HG02678 (cell line): Measurements from ENCODE around the gene PPP6R2.

Experiments used
- ATAC-seq: cut with Tn5 transposase; IDR thresholded peaks from one replicate; pipeline ENCODE4 v1.9.1; 2021; ENCODE audit warnings: mild to moderate bottlenecking, moderate library complexity; ENCODE audit not compliant: unreplicated experiment

The PPP6R2 gene

DNA sequence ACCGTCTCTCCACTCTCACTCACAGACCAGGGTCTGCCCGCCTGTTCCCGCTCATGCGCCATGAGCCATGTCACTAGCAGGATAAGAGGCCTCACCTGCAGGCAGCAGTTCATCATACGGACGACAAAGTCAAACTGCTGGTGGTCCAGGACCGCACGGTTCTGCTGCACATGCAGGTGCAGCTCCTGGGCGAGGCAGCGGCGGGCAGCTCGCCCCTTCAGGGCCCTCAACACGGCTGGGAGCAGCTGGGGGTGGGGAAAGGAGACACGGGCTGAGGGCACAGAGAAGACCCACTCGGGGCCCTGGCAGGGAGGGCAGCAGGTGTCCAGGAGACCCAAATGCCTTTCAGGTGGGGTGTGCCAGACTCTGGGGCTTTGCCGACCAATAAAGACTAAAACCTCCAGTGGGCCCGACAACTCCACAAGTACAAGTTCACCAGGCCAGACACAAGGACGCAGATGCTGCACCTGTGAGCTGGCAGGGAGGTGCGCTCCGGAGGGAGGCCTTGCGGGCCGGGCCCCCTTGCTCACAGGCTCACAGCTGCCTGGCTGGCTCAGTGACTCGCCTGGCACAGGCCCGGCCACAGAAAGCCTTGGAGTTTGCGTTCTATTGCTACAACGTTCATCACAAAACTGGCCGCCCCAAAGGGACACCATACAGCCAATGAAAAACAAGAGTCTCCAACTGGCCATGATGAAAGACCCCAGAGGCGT is 120.2 kb downstream of the PPP6R2 start:
- ATAC-seq: no peak

DNA sequence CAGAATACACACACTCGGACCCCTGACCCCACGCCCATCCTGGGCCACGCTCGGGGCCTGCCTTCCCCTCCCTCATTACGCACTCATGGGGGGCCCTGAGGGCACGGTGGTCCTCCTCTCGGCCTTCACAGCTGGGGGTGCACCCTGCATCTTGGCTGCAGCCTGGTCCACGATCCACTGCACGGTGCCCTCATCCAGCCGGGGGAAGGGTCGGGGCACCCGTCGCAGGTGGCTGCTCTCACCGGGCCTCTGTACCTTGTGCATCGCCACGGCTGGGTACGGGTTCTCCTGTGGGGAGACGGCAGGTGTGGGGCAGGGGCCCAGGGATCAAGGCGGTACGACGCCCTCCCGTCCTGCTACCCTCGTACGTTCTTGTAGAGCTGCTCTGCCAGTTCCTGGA is 121.3 kb downstream of the PPP6R2 start:
- no peak for ATAC-seq

DNA sequence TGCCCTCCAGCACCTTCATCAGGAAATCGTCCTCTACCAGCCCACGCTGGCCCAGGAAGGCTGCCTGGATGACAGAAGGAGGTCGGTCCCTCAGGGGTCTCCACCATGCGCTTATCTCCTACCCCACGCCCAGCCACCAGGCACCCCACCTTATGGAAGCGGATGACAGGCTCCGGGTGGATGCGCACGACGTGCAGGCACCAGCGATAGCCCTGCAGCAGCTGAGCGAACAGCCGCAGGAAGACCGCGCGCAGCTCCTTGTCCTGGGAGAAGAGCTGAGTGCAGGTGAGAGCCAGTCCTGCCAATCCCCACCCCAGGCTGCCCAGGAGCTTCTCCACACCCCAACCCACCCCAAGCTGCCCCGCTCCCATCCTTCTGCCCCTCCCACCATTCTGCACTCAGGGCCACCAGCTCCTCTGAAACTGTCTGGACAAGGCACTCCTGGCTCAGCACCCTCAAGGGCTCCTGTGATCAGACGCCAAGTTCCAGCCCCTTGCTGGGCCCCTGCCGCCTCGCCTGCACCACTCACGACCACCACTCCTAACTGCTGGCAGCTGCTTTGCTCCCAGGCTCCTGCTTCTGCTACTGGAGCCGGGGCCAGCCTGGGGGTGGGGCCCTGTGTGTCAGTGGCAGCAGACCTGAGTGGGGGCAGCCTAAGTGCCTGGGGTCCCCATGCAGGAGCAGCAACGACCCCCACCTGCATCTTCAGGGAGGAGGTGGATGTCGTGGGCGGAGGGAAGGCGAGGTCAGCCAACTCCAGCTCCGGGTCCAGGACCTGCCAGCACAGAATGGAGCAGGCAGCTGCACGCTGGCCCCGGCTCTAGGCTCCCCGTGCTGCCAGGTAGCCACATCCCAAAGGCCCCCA is 122.2 kb downstream of the PPP6R2 start:
- no peak for ATAC-seq

DNA sequence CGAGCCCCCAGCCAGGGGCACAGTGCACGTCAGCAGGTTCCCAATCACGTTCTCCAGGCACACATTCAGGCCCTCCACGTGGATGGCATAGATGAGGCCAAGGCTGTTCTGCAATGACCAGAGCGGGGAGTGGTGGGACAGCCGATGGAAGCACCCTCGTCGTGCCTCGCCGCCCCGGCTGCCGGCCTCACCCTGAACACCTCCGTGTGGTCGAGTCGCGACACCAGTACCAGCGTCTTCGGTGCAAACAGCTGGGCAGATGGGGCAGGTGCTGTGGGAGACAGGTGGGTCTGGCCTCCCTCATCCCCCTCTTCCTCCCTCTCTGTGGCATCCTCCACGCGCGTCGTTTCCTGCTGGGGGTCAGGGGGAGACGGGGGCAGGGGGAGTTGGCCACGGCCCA is 124.2 kb downstream of the PPP6R2 start:
- ATAC-seq: no peak

DNA sequence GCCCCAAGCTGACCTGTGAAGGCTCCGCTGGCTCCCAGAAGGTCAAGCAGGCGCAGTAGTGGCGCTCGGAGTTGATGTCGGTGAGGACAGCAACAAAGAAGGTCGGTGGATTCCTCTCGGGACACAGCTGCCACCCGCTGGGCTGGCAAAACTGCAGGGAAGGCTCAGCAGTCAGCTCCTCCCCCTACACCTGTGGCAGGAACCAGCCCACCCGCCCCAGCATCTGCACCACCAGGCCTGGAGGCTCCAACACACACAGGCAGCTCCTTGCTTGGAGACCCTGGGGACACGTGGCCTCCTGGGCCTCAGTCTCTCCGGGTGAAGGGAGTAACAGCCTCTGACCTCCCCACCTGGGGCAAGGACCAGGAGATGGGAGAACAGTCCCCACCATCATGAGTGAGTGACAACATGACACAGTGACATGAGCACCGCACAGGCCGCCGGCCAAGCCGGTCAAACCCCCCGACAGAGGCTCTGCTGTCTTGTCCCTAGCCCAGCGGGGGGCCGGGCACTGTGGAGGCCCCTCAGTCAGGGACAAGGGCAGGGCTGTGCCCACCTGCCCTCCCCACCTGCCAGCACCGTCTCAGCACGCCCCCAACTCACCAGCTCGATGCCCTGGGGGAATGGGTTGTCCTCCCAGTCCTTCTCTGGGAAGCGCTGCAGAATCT is 124.8 kb downstream of the PPP6R2 start:
- no peak for ATAC-seq

DNA sequence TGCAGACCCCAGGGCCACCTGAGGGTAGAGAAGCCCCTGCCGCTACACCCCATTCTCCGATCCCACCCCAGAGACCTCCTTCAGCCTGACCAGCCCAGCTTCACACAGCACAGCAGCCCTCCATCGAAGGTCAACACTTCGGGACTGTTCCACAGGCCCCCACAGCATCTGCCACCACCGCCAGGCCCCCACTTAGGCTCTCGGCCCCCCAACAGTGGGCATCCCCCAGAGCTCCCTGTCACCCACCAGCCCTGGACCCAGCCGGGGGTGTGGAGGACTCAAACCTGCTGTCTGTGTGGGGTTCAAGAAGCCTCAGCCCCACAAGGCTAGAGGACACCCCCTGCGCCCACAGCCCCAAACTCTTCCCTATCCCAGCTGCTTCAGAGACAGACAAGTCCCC is 125.5 kb downstream of the PPP6R2 start:
- no peak for ATAC-seq

DNA sequence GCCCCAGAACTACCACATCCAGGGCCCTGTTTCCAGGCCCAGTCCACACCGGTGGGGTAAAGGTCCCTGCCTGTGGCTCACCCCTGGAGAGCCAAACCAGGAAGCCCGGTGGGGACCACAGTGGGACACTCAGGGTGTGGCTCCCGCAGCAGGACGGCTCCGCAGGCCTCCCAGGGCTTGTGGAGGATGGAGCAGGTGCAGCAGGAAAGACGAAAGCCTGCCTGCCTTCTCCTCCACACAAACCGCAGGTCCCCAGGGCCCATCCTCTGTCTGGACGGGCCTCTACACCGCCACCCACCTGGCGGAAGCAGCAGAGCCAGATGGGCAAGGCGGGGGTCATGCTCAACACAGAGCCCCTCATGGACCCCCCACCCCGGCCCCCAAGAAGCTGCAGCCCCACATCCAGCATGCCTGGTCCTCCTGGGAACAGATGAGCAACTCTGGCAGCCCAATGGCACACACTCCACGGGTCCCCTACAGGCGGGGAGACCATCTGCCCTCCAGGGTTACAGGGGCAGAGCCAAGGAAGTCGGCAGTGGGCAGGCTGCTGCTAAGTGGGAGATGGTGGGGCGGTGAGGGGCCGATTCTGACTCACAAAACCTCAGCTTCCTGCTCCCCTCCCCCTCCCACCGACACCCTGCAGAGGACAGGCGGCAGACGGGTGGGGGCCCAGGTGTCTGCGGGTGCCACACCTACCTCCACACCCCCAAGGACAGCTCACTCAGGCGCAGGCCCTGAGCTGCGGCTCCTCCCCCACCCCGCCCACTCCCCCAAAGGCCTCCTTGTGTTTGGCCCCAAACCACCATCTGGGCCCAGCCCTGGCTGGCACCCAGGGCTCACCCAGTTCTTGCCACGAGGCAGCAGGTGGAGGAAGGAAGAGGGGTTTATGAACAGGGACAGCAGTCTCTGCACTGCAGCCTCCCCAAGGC is 126.5 kb downstream of the PPP6R2 start:
- peak; percentile 64 for ATAC-seq

DNA sequence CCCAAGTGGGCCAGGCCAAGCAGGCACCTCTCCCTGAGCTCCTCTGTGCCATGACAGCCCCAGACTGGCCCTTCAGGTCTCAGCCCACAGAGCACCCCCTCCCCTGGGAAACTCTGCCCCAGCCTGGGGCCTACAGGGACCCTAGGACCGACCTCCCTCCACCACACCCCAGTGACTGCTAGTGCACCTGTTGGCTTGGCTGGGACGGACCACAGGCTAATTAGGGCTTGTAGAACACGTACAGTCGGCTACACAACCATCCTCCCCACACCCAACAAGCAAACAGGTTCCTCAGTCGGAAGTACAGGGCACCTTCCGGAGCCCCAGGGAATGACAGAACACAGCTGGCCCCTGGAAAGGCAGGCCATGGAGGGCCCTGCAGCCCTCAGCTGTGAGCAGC is 127.4 kb downstream of the PPP6R2 start:
- ATAC-seq: no peak

DNA sequence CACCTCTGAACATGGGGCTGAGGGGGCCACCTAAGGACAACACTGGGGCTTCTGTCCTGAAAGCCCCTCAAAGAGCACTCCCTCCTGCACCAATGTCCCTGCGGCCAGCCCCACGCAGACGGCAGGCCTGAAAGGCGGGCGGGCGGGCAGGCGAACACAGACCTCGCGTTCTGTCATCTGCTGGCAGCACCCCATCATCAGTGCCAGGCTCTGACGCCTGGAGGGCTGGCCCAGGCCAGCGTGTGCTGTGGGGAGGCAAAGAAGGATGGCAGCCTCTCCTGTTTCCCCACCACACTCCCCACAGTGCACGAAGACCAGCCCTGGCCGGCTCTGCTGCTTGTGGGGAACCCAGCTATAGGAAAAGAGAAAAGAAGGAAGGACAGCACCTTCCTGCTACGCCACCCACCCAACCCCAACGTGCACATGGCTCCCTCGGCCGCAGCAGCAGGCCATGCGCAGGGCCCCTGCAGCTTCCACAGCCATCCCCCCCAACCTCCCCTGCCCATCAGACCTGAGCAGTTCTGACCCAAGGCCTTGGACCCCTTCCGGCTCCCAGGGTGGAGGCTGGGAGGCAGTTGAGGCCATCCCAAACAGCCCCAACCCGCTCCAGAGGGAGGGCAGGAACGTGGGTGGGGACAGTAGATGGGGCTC is 128.2 kb downstream of the PPP6R2 start:
- ATAC-seq: no peak

DNA sequence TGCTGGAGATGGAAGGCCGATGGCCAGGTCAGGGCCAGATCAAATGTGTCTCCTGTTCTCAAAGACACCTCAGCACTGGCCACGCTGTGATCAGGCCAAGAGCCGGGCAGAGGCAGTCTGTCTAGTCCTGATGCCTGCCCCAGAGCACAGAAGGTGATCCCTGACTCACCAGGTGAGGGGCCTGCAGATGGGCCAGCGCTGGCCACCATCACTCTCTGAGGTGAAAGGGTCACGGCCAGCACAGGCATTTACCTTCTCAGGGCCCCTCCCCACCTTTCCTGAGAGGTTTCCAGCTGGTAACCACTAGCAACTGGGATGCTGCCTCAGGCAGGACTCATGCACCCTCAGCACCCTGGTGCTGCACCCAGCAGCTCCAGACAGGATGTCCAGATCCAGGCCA is 128.8 kb downstream of the PPP6R2 start:
- no peak for ATAC-seq

DNA sequence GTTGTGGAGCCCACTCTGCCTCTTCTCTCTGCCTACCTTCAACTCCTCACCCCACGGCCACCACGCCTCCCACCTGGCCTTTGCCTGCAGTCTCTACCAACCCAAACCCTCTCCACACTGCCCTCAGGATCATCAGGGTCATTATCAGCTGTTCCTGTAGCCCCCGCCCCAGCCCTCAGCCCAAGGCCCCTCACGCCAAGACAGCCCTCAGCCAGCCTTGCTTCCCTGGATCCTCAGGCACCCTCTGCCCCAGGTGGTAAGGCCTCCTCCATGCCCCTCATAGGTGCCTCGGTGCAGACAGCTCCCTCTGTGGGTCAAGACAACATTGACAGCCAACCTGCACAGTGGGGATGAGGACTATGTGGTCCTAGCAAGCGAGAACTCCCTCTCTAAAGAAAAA is 130.0 kb downstream of the PPP6R2 start:
- ATAC-seq: no peak

DNA sequence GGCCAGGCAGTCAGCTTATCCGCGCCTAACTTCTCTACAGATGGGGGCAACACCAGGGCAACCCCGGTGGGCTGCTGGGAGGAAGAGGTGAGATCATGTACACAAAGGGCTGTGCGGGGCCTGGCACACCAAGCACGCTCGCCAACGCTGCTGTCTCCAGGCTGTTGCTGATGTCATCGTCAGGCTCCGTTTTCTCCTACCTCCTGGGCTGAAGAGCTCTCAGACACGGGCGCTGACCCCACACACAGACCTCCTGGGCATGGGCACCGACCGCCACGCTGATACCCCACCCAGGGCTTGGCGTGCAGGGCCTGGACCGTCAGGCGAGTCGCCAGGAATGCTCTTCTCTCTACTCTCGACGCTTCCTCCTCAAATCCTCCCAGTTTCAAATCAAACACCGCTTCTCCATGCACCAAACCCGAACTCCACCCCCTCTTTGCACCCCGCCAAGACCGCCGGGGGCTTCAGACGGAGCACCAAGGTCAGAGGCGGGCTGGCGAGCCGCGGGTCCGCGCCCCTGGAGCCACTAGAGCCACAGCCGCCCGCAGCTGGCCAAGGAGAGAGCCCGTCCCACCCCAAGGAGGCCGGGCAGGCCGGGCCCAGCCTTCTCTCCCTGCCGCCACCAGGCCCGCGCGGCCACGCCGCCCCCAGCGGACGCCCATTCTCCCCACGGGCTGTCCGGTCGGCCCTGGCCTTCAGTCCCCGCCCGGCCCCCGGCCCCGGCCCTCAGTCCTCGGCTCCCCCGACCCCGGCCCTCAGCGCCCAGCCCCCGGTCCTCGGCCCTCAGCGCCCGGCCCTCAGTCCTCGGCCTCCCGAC is 130.9 kb downstream of the PPP6R2 start:
- no peak for ATAC-seq

DNA sequence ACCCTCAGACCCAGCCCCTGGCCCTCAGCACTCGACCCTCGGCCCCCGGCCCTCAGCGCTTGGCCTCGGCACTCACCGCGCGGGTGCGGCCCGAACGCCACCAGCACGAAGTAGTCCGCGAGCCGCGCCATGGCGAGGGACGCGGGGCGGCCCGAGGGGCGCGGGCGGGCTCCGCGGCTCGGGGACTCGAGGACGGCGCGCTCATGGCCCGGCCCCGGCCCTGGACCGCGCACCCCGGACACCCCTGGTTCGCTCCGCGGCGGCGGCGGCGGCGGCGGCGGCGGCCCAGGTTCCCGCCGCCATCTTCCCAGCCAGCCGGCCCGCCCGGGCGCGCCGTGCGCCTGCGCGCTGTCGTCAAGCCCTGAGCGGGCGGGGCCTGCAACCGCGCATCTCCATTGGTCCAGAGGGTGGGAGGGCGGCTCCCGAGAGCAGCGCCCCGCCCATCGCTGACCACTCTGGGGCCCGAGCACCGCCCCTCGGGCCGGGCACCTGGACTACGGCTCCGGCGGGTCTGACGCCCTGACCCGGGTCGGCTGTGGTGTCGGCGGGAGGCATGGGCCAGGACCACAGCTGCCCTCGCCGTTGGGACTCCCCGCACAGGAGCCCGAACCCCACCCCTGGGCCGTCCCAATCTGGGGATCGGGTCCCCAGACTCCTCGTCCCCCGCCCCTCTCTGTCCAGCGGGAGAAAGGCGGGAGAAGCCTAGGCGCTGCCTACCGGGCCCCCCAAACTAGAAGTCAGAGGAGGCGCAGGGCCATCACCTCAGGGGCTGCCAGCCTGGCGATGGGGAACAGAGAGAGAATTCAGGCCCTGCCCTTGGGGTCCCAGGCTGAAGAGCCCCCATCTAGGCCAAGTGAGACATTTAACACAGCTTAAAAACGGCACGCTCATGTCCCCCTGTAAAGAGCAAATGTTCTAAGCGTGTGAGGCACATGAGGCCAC is 131.9 kb downstream of the PPP6R2 start, which contains the start of gene SBF1:
Gene SBF1 (minus strand): TSS at position 326 of the 942 bp plus-strand sequence. CDS start 195 bp downstream, at position 131.
- peak; percentile 78 for ATAC-seq

DNA sequence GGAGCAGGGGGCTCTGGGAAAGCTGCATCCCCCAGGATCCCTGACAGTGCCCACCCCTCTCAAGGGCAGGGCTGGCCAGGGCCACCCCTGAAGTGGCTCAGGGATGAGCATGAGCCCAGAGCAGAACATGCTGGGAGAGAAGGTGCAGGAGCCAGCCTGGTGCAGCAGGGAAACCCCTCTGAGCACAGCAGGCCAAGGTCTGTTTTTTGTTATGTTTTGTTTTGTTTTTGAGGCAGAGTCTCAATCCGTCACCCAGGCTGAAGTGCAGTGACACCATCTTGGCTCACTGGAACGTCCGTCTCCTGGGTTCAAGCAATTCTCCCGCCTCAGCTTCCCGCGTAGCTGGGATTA is 132.5 kb downstream of the PPP6R2 start:
- no peak for ATAC-seq

DNA sequence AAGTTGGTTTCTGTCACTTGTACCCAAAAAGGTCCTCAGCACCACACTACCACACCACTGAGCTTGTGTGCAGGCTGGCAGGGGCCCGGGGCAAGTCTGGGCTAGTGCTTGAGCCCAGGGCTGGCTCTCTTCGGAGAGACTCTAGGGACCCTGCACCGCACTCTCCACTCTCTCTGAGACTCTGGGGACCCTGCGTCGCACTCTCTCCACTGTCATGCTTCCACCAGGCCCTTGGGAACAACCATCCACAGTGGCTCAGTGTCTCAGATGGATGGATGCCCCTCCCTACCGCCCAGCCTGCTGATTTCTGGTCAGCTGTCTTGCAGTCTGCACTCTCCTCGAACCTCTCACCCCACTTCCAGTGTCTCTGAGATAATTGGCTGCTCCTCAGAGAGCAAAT is 133.7 kb downstream of the PPP6R2 start:
- no peak for ATAC-seq

DNA sequence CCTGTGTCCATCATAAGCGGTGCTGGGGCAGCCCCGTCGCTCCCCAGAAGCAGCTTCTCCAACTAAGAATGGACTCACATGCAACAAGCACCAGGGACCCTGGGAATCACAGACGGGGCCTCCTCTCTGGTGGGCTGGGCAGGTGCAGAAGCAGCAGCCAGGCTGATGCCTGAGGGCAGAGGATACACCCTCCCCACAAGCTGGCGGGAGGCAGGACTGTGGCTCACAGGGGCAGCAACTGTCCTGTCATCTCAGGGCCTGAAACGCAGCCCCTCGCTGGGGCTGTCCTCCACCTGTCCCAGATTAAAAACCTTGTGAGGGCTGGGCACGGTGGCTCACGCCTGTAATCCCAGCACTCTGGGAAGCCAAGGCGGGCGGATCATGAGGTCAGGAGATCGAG is 134.8 kb downstream of the PPP6R2 start:
- ATAC-seq: no peak

DNA sequence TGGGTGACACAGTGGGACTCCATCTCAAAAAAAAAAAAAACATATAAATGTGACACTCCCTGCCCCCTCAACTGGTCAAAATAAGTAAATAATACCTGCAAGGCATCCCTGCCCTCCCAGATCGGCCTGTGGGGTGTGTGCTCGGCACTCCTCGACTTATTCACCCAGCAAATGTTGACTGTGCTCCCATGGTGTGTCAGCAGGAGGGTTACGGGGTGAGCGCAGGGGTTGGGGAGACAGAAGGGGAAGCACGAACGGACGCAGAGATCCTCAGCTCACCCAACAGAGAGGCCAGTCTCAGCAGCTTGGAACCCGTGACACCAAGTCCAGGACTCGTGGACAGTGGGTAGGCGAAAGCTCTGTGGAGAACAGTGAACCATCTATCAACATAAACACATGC is 136.6 kb downstream of the PPP6R2 start:
- ATAC-seq: no peak

DNA sequence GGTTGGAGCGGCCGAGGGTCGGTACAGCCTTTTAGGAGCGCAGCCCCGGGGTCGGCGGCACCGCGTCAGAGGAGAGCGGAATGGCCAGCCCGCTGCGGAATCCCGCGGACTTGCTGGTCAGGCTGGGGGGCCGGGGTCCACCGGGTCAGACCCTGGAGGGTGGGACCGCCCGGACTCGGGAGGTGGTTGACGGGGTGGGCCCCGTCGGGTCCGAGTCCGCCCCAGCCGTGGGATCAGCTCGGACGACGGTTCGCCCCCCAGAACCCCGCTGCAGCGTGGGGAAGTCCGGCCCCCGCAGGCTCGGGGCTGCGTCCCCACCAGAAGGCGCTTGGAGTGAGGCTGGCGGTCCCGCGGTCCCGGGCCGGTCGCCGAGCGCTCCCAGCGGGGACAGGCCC is 137.9 kb downstream of the PPP6R2 start:
- no peak for ATAC-seq
